SHP77 (cell line): ENCODE data around the gene XRCC4.
A peak's percentile ranks its signal among the peaks of the same experiment; 100 is the strongest.
"Not testable (repeated sequence)": the region's sequence is repeated elsewhere in the genome, so short reads cannot be mapped to it uniquely, and the experiment has no call there.

ENCODE experiments used
- DNase-seq, 2 experiments: peaks; one replicate each; lab custom pipeline; 2025; lab: John Stamatoyannopoulos, UW

Gene XRCC4

DNA sequence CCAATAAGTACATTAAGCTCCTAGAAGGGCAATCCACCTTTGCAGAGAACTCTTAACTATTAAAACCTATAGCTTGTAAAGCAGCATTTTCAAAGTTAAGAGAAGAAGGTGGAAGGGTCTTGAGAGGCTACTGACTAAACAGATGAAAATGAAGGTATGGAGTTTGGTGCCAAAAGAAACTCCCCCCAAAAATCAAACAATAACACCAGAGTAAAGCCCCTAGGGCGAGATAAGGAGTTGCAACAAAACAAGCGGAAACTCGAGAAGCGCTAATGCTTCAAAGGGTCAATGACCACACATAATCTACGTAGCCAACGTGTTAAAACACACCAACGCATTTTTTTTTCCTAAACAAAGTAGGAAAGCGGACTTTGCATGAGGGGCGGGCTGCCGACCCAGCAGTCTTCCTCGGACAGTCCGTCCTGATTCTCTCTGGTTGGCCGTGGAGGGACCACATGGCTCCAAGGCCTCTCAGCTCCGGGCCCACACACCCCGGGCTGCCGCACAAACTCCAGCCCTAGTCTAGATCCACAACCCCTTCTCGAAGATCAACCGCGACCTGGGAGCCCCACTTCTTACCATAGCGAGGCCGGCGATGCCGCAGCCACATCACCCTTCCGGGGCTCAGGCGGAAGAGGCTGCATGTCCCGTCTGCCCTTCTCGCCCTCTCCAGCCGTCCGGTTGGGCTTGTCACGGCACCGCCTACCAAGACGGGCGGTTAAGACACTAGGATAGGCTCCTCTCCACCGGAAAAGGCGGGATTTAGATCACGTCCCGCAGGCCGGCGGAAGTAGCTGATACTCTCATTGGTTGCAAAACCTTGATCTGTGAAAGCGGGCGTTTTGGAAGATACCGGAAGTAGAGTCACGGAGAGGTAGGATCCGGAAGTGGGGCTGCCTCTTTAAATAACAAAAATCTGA, at the start of gene XRCC4, which contains the start of gene TMEM167A:
Gene XRCC4 (plus strand): TSS at position 806 of the 920 bp plus-strand sequence. CDS start 27,373 bp downstream, outside the sequence.
Gene TMEM167A (minus strand): TSS at position 653 of the 920 bp plus-strand sequence. CDS start 71 bp downstream, at position 582.
- DNase-seq: peak; percentile 99

DNA sequence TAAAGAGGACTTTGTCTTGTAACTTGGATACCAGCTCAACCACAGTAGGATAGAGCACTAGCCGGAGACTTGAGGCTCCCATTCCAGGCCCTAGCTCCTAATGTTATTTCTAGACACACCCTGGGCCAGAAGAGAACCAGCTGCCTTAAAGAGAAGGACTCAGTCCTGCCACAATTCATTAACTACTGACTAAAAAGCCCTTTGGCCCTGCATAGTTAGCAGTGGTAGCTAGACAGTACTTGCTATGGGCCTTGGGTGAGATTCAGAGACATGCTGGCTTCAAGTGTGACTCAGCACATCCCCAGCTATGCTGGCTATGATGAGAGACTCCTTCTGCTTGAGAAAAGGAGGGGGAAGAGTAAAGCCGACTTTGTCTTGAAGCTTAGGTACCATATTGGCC, 47.4 kb upstream of the XRCC4 start:
- DNase-seq: no peak

DNA sequence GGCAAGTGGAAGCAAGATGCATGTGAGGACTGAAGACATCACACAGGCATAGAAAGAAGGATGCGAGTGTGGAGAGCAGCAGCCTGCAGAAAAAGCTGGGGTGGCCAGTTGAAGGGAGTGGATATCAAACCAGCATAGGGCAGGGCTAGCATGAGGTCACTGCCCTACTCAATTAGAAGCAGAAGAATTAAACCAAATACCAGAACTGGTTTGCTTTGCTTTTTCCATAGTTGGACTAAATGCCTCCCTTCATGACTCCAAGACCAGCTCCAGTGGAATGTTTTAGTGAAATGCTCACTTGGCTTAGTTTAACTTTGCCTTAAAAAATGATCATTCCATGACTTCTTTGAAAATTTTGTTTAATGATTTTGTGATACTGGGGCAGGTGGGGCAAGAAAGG, 46.0 kb upstream of the XRCC4 start:
- DNase-seq: no peak

DNA sequence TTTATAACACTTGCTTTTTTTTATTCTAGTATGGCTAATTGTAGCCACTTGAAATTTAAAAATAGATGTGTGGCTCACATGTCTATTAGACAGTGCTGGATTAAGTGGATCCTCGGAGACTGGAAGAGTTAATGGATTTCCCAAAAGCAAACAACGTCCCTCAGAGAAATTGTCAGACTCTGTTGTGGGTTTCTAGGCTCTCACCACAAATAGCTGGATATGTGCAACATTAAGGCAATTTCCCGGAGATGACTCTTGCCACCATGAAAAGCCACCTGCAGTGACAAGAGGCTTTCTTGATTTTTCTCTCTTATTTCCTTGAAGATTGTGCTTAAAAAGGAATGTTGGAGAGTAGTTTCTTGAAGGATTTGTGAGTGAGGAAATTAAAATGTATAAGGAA, 43.3 kb upstream of the XRCC4 start:
- DNase-seq: peak in 1 of 2 experiments; percentile 32

GRCh38 chr5:83034528-83035207, 42.7 kb upstream of the XRCC4 start:
- no peak for DNase-seq

- peak; percentile 73 to 82 for DNase-seq
These were observed 41.8 kb upstream of the XRCC4 start for GRCh38 chr5:83035373-83036100.

DNA sequence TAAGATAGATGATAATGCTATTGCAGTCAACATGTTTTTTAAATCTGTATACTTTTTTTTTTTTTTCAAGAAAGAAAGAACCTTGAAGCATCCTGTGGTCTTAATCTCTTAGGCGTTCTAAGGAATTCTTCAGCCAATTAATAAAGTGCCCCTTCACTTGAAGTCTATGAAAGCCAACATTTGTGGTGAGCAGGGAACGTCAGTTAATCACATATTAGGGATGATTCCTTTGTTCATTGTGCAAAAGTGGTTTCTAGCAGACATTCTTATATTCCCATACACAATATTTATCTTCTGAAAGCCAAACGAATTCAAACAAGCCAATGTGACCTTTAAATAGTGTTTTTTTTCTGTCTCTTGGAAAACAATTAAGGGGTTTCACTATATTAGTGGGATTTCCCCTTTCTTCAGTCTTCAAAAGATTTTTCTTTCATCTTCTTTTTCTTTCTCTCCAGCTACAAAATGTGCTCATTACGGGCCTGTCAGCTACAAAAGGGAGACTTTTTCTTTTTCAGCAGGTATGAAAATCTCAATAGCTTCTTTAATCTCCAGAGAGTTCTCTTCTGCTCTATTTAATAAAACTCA, 40.3 kb upstream of the XRCC4 start:
- DNase-seq: no peak

GRCh38 chr5:83038924-83039323, 38.4 kb upstream of the XRCC4 start:
- DNase-seq: no peak

DNA sequence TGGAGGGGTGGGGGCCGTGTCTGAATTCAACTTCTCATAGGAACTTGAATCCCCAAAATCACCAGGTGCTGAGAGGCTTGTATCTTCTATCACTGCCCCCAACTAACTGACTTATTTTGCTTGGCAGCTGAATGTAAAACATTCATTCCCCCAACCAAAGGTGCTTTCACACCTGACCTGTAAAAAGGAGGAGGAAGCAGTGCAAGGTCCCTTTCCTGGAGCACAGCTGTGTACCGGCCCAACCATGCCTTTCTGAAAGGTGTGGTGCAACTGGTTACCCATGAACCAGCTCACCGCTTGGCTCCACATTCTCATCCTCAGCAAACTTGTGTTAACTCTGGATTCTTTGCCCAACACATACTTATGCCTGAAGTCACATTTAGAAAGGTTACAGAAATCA, 34.8 kb upstream of the XRCC4 start:
- no peak for DNase-seq

DNA sequence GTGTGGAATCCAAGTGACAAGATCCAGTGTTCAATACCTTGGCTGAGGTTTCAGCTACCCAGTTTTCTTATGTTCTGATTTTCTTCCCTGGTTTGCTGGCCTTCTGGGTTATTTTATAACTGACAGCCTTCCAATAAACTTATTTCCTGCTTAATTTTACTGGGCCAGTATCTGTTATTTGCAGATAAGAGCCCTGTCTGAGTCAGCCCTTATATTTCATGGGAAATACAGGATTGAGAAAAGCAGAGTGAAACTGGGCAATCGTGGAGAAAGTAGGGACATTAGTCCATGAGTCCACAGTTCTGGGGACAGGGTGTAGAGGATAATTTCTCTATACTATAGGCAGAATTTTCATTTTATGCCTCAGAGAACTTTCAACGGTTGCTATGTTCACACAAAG, 32.4 kb upstream of the XRCC4 start:
- DNase-seq: no peak

GRCh38 chr5:83048277-83048676, 29.1 kb upstream of the XRCC4 start:
- DNase-seq: no peak

GRCh38 chr5:83048811-83049210, 28.5 kb upstream of the XRCC4 start:
- DNase-seq: no peak

- DNase-seq: no peak
These were observed 27.9 kb upstream of the XRCC4 start for GRCh38 chr5:83049370-83049885.

GRCh38 chr5:83050723-83051340, 26.5 kb upstream of the XRCC4 start:
- no peak for DNase-seq

DNA sequence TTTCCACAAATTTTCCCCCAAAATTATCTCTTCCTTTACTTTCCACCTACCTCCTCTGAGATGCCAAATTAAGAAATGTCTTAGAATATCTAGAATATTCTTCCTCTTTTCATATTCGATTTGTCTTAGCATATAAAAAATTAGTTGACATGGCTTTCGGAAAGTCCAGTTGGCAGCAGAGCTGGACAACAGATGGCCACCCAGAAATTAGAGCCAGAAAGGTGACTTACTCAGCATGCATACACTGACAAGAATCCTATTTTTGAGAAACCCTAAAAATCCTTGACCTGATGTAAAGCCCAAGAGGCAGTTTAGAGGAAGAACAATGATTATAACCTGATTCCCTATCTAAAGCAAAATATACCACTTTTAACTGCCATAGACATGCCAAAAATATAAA, 22.2 kb upstream of the XRCC4 start:
- DNase-seq: no peak

- no peak for DNase-seq
These were observed 18.6 kb upstream of the XRCC4 start for GRCh38 chr5:83058726-83059125.

DNA sequence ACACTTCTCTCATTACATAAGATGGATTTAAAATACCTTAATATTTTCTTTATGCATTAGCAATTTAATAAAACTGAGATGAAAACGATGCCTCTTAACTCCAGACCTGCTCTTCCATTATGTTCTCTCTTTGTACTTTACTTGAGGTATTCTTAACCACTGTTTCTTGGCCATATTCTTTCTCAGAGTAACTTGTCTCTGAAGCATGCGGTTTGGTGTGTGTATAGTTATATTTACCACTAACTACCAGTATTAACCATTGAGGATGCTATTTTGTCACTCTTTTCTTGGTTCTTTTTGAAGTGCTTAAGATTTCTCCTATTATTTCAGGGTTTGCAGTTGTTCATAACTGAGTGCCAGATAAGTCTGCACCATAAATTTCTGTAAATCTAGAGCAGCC, 18.0 kb upstream of the XRCC4 start:
- no peak for DNase-seq

GRCh38 chr5:83066548-83067110, 10.7 kb upstream of the XRCC4 start:
- no peak for DNase-seq

- DNase-seq: not testable (repeated sequence)
These were observed 10.0 kb upstream of the XRCC4 start for GRCh38 chr5:83067377-83067776.

- no peak for DNase-seq
These were observed 8.1 kb upstream of the XRCC4 start for GRCh38 chr5:83069096-83069799.
